GM19043 (cell line): ENCODE measurements around the gene ANXA6.

Experiments used
- ATAC-seq: cut with Tn5 transposase; IDR thresholded peaks from one replicate; pipeline ENCODE4 v1.9.1; 2021; ENCODE audit warnings: low read depth; ENCODE audit not compliant: unreplicated experiment

The ANXA6 gene

DNA sequence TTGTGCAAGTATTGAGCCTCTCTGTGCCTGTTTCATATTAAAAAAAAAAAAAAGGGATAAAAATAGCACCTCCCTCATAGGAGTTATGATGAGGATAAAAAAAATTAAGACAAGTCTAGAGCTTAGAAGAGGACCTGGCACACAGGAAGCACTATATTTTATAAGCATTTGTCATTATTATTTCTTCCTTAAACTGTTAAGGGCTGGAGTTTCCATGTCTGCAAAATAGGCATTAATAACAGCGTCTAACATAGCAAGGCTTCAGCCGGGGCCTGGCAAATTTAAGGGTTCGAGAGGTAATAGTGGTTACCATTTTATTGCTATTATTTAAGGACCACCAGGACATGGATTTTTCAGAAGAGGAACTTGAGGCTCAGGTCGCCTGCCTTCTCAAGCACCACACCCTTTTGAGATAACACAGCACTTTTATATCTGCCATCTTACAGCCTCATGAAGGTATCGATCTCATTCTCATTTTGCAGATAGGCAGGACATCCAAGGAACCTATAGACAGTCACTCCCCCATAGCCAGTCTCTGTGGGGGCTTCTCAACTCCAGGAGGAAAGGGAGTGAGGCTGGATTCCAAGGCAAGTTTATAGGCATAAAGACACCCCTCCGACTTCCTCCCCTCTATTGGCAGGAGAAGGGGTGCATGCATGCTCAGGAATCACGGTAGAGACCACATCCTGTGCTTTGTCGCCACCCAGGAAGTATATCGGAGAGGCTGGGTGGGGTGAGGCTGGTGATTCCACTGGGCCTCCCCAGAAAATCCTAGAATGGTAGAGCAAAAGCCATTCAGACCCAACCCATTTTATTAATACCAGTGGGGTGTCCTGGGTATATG lies 2.4 kb downstream of the ANXA6 start:
- ATAC-seq = peak; percentile 19

DNA sequence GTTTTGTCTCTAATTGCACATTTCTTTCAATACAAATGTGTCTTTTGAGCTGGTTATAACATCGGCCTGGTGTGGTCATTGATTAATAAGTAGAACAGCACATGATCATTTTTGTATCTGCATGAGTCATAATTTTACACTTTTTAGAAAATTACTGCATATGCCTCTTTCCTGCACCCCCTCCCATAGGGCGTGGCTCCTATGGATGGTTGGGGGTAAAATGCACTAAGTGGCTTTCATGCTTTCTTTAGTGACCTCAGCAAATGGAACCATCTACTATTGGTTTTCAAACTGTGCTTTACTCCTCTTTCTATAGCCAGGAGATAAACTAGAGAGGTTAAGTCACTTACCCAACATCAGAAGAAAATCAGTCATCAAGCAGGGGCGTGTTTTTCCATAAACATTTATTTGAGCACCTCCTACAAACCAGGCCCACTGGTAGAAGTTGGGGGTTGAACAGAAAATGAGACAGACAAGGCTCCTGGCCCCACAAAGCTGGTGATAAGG lies 3.8 kb downstream of the ANXA6 start:
- ATAC-seq = no peak

GRCh38 chr5:151153300-151153699 lies 4.3 kb downstream of the ANXA6 start:
- ATAC-seq = no peak

DNA sequence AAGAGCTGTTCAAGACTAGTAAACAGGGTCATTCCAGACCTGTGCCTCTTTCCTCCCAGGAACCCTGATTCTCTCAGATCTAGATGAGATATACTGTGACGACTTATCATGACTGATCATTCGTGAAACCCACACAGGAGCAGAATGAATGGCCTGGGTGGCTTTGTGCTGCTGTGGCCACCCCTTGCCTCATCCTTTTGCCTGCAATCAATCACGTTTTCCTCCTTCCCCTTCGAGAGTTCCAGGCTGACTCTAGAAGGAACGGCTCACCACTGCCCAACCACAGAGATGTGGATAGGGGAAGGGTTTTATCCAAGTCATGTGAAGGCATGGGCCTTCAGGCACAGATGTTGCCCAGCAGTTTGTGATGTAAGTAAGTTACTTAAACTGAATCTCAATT lies 5.8 kb downstream of the ANXA6 start:
- peak; percentile 31 for ATAC-seq

DNA sequence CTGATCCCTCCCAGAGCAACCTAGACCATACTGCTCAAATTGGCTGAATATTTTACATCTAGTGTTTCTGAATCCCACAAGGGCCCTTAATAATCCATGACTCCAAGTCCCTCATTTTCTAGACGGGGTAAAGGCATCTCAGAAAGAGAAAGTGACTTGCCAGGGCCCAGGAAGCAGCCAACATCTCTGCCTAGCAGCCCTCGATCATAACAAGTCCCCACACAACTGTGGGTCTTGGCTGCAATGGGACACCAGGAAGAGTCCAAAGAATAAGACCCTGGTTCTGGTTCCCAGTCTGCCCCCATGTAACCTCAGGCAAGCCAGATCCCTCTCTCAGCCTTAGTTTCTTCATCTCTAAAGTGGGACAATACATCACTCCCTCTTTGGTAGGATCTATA lies 6.3 kb downstream of the ANXA6 start:
- ATAC-seq = no peak

DNA sequence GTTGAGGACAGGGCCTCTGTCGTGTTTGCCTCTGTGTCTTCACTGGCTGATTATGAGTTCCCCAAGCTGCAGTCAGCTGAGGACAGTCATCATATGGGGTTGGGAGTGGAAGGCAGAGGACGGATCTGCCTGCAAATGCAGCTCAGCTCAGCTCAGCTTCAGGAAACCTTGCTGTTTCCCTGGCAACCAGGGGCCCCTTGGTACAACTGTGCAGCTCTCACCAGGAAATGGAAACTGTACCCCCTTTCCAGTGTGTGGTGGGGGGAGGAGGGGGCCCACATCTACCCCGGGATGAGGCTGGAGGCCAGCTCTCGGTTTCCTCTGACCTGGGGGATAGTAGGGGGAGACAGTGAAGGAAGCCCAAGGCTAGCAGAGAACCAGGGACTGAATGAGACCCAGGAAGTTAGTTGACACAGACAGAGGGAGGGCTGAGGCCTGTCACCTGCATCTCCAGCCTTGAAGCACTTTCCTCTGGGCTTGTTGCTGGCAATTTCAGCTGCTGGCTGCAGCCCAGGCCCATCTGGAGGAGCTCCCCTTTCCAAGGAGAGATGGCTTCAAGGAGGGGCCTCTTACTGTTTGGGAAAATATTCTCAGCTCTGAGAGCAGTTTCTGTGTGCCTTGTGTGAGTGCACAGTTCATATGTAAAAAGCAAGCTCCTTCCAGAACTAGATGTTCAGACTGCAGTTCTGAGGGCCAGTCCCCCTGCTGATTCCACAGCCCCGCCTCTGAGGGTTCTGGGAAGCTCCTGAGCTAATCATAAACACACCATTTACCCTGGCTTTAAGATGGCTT lies 6.9 kb downstream of the ANXA6 start:
- peak; percentile 41 for ATAC-seq

DNA sequence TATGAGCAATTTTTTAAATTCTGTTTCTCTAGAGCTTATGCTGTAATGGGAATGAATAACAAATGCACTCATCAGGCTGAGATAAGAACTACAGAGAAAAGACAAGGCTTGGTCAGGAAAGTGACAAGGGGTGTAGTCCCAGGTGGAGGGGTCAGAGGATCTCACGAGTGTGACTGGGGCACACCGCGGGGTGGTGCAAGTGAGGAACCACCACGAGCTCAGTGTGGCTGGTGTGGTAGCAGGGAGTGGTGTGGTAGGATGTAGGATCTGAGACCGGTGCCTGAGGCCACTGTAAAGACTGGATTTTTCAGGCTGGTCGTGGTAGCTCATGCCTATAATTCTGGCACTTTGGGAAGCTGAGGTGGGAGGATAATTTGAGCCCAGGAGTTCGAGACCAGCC lies 9.0 kb downstream of the ANXA6 start:
- no peak for ATAC-seq

- ATAC-seq = no peak
Measured at GRCh38 chr5:151147033-151147432, 10.5 kb downstream of the ANXA6 start.

GRCh38 chr5:151146061-151146460 lies 11.5 kb downstream of the ANXA6 start:
- ATAC-seq = no peak

- no peak for ATAC-seq
Measured at GRCh38 chr5:151144922-151145321, 12.7 kb downstream of the ANXA6 start.

- no peak for ATAC-seq
Measured at GRCh38 chr5:151144275-151144674, 13.3 kb downstream of the ANXA6 start.

DNA sequence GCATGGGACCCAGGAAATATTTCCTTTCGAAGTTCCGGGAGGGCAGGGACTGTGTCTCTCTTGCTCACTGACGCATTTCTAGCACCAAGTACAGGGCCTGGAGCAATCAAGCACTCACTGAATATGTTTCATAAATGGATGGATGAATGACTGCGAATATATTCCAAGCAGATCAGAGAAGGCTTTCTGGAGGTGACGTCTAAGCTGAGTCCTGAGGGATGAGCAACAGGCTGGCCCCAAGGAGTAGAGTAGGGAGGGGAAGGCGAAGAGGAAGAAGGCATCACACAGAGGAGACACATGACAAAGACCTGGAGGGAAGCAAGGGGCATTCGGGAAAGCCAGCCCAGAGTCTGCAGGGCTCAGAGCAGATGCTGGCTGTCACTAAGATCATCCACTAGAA lies 13.9 kb downstream of the ANXA6 start:
- no peak for ATAC-seq

DNA sequence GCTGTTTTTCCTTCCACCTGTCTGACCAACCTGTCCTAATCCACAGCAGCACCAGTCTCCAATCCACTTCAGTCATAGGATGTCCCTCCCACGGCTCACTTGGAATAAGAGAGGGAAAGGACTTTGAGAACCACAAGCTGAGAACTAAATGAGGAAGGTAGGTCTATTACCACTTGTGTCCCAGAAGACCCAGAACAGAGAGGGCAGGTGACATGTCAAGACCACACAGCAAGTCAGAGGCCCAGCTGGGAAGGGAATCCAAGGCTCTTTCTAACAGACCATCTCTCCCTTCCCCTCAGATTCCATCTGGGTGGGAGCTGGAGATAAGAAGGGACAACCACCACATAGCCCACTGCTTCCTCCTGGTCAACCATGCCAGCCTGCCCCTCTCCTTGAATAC lies 14.6 kb downstream of the ANXA6 start:
- ATAC-seq = no peak

- ATAC-seq = peak; percentile 91
Measured at GRCh38 chr5:151141535-151141934, 16.0 kb downstream of the ANXA6 start.

GRCh38 chr5:151140686-151141459 lies 16.7 kb downstream of the ANXA6 start:
- no peak for ATAC-seq

- no peak for ATAC-seq
Measured at GRCh38 chr5:151139646-151140045, 17.9 kb downstream of the ANXA6 start.

DNA sequence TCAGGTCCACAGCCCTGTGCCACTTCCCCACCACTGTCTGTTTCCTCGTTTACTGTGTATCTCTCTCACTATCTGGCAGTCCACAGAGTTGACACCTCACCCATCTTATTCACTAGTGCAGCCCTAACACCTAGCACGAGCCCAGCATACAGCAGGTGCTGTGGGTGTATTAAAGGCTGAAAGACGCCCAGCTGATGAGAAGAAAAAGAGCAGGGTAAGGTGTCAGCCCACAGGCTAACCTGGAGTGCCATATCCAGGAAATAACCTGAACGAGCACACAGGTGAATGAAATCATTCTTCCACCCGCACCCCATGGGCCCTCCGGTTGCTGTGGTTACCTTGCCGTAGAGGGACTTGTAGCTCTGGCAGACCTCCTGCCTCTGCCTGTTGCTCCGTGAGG lies 18.6 kb downstream of the ANXA6 start:
- no peak for ATAC-seq

GRCh38 chr5:151138114-151138513 lies 19.5 kb downstream of the ANXA6 start:
- no peak for ATAC-seq

- no peak for ATAC-seq
Measured at GRCh38 chr5:151137067-151137825, 20.3 kb downstream of the ANXA6 start.

DNA sequence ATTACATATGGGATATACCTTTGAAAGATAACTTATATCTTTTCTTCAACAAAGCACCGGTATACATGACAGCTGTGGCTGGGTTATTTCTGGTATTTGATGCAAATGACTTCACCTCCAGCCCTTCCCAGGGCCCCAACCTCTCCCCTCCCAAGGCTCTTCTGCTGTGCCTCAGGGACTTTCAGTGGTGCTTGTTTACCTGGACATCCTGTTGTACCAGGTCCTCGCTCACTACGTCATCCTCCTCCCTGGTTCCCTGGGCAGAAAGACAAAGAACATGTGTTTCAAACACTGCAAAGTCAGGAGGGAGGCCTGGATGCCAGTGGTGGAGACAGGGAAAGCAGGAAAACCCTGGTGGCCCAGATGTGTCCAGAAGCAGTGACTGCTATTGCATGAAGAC lies 23.4 kb downstream of the ANXA6 start:
- peak; percentile 63 for ATAC-seq
